ENCODE data around the gene DNAI4.

The DNAI4 gene

GRCh38 chr1:66770240-66770639, 154.4 kb downstream of the DNAI4 start:
- no peak overlapping the region for H3K4me3 ChIP-seq (ENCODE audit: low read depth, low read length)

GRCh38 chr1:66769512-66770229, 155.0 kb downstream of the DNAI4 start:
- no peak overlapping the region for H3K4me3 ChIP-seq (ENCODE audit: low read depth, low read length)

- H3K4me3 ChIP-seq (ENCODE audit: low read depth, low read length): no peak overlapping the region
Observed at GRCh38 chr1:66768965-66769364, 155.7 kb downstream of the DNAI4 start.

- H3K4me3 ChIP-seq (ENCODE audit: low read depth, low read length): no peak overlapping the region
Observed at GRCh38 chr1:66767626-66768025, 157.0 kb downstream of the DNAI4 start.

GRCh38 chr1:66764994-66765578, 159.6 kb downstream of the DNAI4 start:
- no peak overlapping the region for H3K4me3 ChIP-seq (ENCODE audit: low read depth, low read length)

All from iPS-11a (cell line).